MM.1S (cell line): ENCODE measurements around the gene HTRA3.

ENCODE experiments used
- DNase-seq: peaks from one replicate; pipeline ENCODE4 v3.0.0-alpha.2; 2015
- H2AFZ ChIP-seq: fragments of 300-600 bp; sonication (generic); 2 replicates; pipeline ENCODE4 v1.6.0; 2016; ENCODE audit warnings: antibody characterized with exemption, low read length
- H3F3A ChIP-seq: fragments of 300-600 bp; sonication (generic); 2 replicates; pipeline ENCODE4 v1.6.1; 2016; ENCODE audit warnings: mild to moderate bottlenecking, antibody characterized with exemption, low read length, moderate library complexity, mixed read lengths; ENCODE audit not compliant: insufficient read depth
- H3K27ac ChIP-seq: fragments of 300-600 bp; sonication (generic); 2 replicates; pipeline ENCODE4 v1.5.1; 2016; ENCODE audit warnings: mild to moderate bottlenecking, low read length
- H3K27me3 ChIP-seq: fragments of 300-600 bp; sonication (generic); replicated peaks from 2 replicates; pipeline ENCODE4 v1.6.0; 2016; ENCODE audit warnings: low read length; ENCODE audit not compliant: insufficient read depth
- H3K36me3 ChIP-seq: fragments of 300-600 bp; sonication (generic); replicated peaks from 2 replicates; pipeline ENCODE4 v1.6.1; 2016; ENCODE audit warnings: mild to moderate bottlenecking, low read length, mixed read lengths; ENCODE audit not compliant: insufficient read depth
- H3K4me1 ChIP-seq: fragments of 300-600 bp; sonication (generic); 2 replicates; pipeline ENCODE4 v1.6.1; 2016; ENCODE audit warnings: low read length, mixed read lengths
- H3K4me2 ChIP-seq: fragments of 300-600 bp; sonication (generic); 2 replicates; pipeline ENCODE4 v1.6.0; 2016; ENCODE audit warnings: low read depth, low read length
- H3K4me3 ChIP-seq: fragments of 300-600 bp; sonication (generic); 2 replicates; pipeline ENCODE4 v1.5.1; 2016; ENCODE audit warnings: low read length, mixed read lengths
- H3K79me2 ChIP-seq: fragments of 300-600 bp; sonication (generic); 2 replicates; pipeline ENCODE4 v1.6.1; 2016; ENCODE audit warnings: mixed run types, low read length, mixed read lengths
- H3K9ac ChIP-seq: fragments of 300-600 bp; sonication (generic); 2 replicates; pipeline ENCODE4 v1.6.1; 2016; ENCODE audit warnings: low read length, mixed read lengths
- H3K9me2 ChIP-seq: fragments of 300-600 bp; sonication (generic); replicated peaks from 2 replicates; pipeline ENCODE4 v1.6.1; 2016; ENCODE audit warnings: mild to moderate bottlenecking, low read length, mixed read lengths; ENCODE audit not compliant: insufficient read depth
- H3K9me3 ChIP-seq: fragments of 300-600 bp; sonication (generic); replicated peaks from 2 replicates; pipeline ENCODE4 v1.6.1; 2016; ENCODE audit warnings: mild to moderate bottlenecking, low read length, mixed read lengths; ENCODE audit not compliant: insufficient read depth
- H4K20me1 ChIP-seq: fragments of 300-600 bp; sonication (generic); 2 replicates; pipeline ENCODE4 v1.6.1; 2016; ENCODE audit warnings: mild to moderate bottlenecking, low read length, moderate library complexity, mixed read lengths; ENCODE audit not compliant: insufficient read depth
- CTCF ChIP-seq: fragments of 300-600 bp; sonication (generic); IDR thresholded peaks from 2 replicates; pipeline ENCODE4 v1.5.1; 2016; ENCODE audit warnings: antibody characterized with exemption, low read length, mixed read lengths
- EZH2 ChIP-seq: fragments of 300-600 bp; sonication (generic); optimal IDR thresholded peaks from 2 replicates; pipeline ENCODE3; 2017; ENCODE audit warnings: low read depth, mild to moderate bottlenecking, antibody characterized with exemption, low read length, mixed read lengths
- EZH2phosphoT487 ChIP-seq: fragments of 300-600 bp; sonication (generic); IDR thresholded peaks from 2 replicates; pipeline ENCODE4 v1.6.1; 2018; ENCODE audit warnings: antibody characterized with exemption, low read length

HTRA3 gene

GRCh38 chr4:8351931-8352367 is 82.4 kb downstream of the HTRA3 start:
- no peaks in the 10 kb centered on the region for H3K36me3 ChIP-seq
- no peak for DNase-seq
- TF ChIP-seq CTCF (no peak), EZH2 (no peak), EZH2phosphoT487 (no peak)
- no peaks in the 10 kb centered on the region for H3K79me2 ChIP-seq
- H3K27me3 ChIP-seq = peaks cover 95% of the 10 kb centered on the region
- H3K4me1 ChIP-seq = no peaks in the 10 kb centered on the region
- no peak overlapping the region for H2AFZ ChIP-seq
- H3K27ac ChIP-seq = no peak overlapping the region
- no peak overlapping the region for H3K4me2 ChIP-seq
- H3K9ac ChIP-seq = no peak overlapping the region
- H4K20me1 ChIP-seq = no peaks in the 10 kb centered on the region
- H3K9me3 ChIP-seq = no peaks in the 10 kb centered on the region
- H3F3A ChIP-seq = no peaks in the 10 kb centered on the region
- no peaks in the 10 kb centered on the region for H3K9me2 ChIP-seq
- H3K4me3 ChIP-seq = no peak overlapping the region

- Histone ChIP-seq H3K4me1 (no peaks in the 10 kb centered on the region), H3K79me2 (no peaks in the 10 kb centered on the region), H4K20me1 (no peaks in the 10 kb centered on the region), H3K9ac (no peak overlapping the region), H3K36me3 (no peaks in the 10 kb centered on the region), H3K27me3 (peaks cover 95% of the 10 kb centered on the region), H3K4me2 (no peak overlapping the region), H2AFZ (no peak overlapping the region), H3K4me3 (no peak overlapping the region), H3K27ac (no peak overlapping the region), H3K9me2 (no peaks in the 10 kb centered on the region), H3K9me3 (no peaks in the 10 kb centered on the region), H3F3A (no peaks in the 10 kb centered on the region)
- TF ChIP-seq EZH2 (no peak), EZH2phosphoT487 (no peak), CTCF (no peak)
- no peak for DNase-seq
Observed at GRCh38 chr4:8352368-8353157, 83.0 kb downstream of the HTRA3 start.

GRCh38 chr4:8353158-8353669 is 83.7 kb downstream of the HTRA3 start:
- no peaks in the 10 kb centered on the region for H4K20me1 ChIP-seq
- no peaks in the 10 kb centered on the region for H3K4me1 ChIP-seq
- no peaks in the 10 kb centered on the region for H3K36me3 ChIP-seq
- peaks cover 95% of the 10 kb centered on the region for H3K27me3 ChIP-seq
- no peaks in the 10 kb centered on the region for H3K79me2 ChIP-seq
- H3K9ac ChIP-seq = no peak overlapping the region
- TF ChIP-seq EZH2phosphoT487 = no peak
- no peak for TF ChIP-seq CTCF
- TF ChIP-seq EZH2 = no peak
- no peak overlapping the region for H2AFZ ChIP-seq
- H3K4me3 ChIP-seq = no peak overlapping the region
- DNase-seq = no peak
- H3K27ac ChIP-seq = no peak overlapping the region
- no peaks in the 10 kb centered on the region for H3K9me3 ChIP-seq
- H3K4me2 ChIP-seq = no peak overlapping the region
- no peaks in the 10 kb centered on the region for H3F3A ChIP-seq
- no peaks in the 10 kb centered on the region for H3K9me2 ChIP-seq
